ENCODE results near the gene STK10. TPM values are rescaled to one million over a fixed set of nuclear protein-coding genes. Genes with fewer than 3 reads are reported as not detected.

Gene STK10
- total RNA-seq, 1 experiment from 2014 or later = 22.9 TPM

- TF ChIP-seq EZH2phosphoT487 (IDR thresholded peaks at IDR 0.05; ENCODE audit: borderline replicate concordance) (no peak), YY1 (IDR thresholded peaks at IDR 0.05; ENCODE audit: extremely low read depth, insufficient replicate concordance, low read depth, low read length) (no peak), CBX3 (IDR thresholded peaks at IDR 0.05; ENCODE audit: low read depth) (no peak), POLR2AphosphoS5 (IDR thresholded peaks at IDR 0.05; ENCODE audit: low read depth, low read length) (no peak), EZH2 (IDR thresholded peaks at IDR 0.05) (no peak)
- TF ChIP-seq, protein P1, sequence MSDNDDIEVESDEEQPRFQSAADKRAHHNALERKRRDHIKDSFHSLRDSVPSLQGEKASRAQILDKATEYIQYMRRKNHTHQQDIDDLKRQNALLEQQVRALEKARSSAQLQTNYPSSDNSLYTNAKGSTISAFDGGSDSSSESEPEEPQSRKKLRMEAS (IDR thresholded peaks at IDR 0.05) = no peak
Observed at GRCh38 chr5:172151661-172152210, 36.3 kb downstream of the STK10 start (continued).

GRCh38 chr5:172150514-172151425 is 37.3 kb downstream of the STK10 start:
- Histone ChIP-seq H3K4me3 (replicated peaks in 1 of 2; ENCODE audit: low read depth in 1 of 2, low read length in 2 of 2) (no peak overlapping the region), H4K20me1 (ENCODE audit: insufficient read depth) (no peaks in the 10 kb centered on the region), H3K9me2 (ENCODE audit: insufficient read depth) (no peaks in the 10 kb centered on the region), H3K36me3 (ENCODE audit: control insufficient read depth in 1 of 2, insufficient read depth in 2 of 2, low read length in 2 of 2) (no peaks in the 10 kb centered on the region), H3K4me1 (ENCODE audit: control insufficient read depth in 1 of 2, insufficient read depth in 2 of 2, low read length in 2 of 2) (no peaks in the 10 kb centered on the region), H2AFZ (ENCODE audit: low read depth, low read length, poor library complexity, severe bottlenecking) (no peak overlapping the region), H3K27me3 (ENCODE audit: insufficient read depth, low read length) (no peaks in the 10 kb centered on the region), H3K9ac (ENCODE audit: low read length) (no peak overlapping the region), H3K27ac (ENCODE audit: low read depth, low read length) (no peak overlapping the region), H3K79me2 (ENCODE audit: insufficient read depth, low read length) (no peaks in the 10 kb centered on the region), H3K9me3 (ENCODE audit: control insufficient read depth in 1 of 2, insufficient read depth in 1 of 2, low read depth in 1 of 2, low read length in 2 of 2) (no peaks in the 10 kb centered on the region), H3K4me2 (ENCODE audit: low read length) (no peak overlapping the region)
- ATAC-seq = no peak
- no TSS peak for BruUV-seq (replicated peaks)
- TF ChIP-seq REST (IDR thresholded peaks at IDR 0.05; ENCODE audit: low read depth) (no peak), TCF7L2 (IDR thresholded peaks at IDR 0.05; ENCODE audit: borderline replicate concordance, extremely low read depth, insufficient read depth, insufficient read length) (no peak), RAD21 (IDR thresholded peaks at IDR 0.05; ENCODE audit: low read depth) (no peak), ZFX (IDR thresholded peaks at IDR 0.05) (no peak), CEBPB (IDR thresholded peaks at IDR 0.05; ENCODE audit: low read depth) (no peak), ZNF274 (IDR thresholded peaks at IDR 0.05; ENCODE audit: low read depth, low read length) (no peak), ATF3 (IDR thresholded peaks at IDR 0.05) (no peak), POLR2A (IDR thresholded peaks at IDR 0.05; ENCODE audit: borderline replicate concordance, extremely low read depth, insufficient read depth, insufficient read length) (no peak), EZH2 (IDR thresholded peaks at IDR 0.05) (no peak), FOSL1 (IDR thresholded peaks at IDR 0.05; ENCODE audit: low read depth) (no peak), SIN3A (IDR thresholded peaks at IDR 0.05; ENCODE audit: low read depth) (no peak), ELF1 (IDR thresholded peaks at IDR 0.05; ENCODE audit: borderline replicate concordance, low read depth) (no peak), CBX3 (IDR thresholded peaks at IDR 0.05; ENCODE audit: low read depth) (no peak)
- TF ChIP-seq, protein P2, sequence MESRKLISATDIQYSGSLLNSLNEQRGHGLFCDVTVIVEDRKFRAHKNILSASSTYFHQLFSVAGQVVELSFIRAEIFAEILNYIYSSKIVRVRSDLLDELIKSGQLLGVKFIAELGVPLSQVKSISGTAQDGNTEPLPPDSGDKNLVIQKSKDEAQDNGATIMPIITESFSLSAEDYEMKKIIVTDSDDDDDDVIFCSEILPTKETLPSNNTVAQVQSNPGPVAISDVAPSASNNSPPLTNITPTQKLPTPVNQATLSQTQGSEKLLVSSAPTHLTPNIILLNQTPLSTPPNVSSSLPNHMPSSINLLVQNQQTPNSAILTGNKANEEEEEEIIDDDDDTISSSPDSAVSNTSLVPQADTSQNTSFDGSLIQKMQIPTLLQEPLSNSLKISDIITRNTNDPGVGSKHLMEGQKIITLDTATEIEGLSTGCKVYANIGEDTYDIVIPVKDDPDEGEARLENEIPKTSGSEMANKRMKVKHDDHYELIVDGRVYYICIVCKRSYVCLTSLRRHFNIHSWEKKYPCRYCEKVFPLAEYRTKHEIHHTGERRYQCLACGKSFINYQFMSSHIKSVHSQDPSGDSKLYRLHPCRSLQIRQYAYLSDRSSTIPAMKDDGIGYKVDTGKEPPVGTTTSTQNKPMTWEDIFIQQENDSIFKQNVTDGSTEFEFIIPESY (IDR thresholded peaks at IDR 0.05; ENCODE audit: extremely low read depth, insufficient replicate concordance, low read length) = no peak
- RAD21 ChIA-PET (ENCODE audit: low non-redundant PET in 1 of 2, low total read pairs in 2 of 2, uncharacterized antibody in 2 of 2, unreplicated experiment in 2 of 2) = no interaction called here
- POLR2A ChIA-PET = no interaction called here
- DNase-seq (ENCODE audit: low read depth, low spot score) = no peak
- CTCF ChIA-PET = interaction anchor here (0.7 kb wide), 1 partner anchor 14 kb away, joined by 3 read pairs; no protein-coding TSS in a partner anchor
- intact Hi-C loops (cut with micrococcal nuclease) = no loop called here
